H1 (cell line): Measurements from ENCODE around the gene FRMD3.
"Not testable (repeated sequence)": the region's sequence is repeated elsewhere in the genome, so short reads cannot be mapped to it uniquely, and the experiment has no call there.

ENCODE experiments used
- BACH1 ChIP-seq: IDR thresholded peaks from 2 replicates; pipeline ENCODE4 v1.6.1; 2012; ENCODE audit warnings: low read length, improper control_type of control experiment
- CBX5 ChIP-seq: fragments of 300-800, 300-1000 bp; sonication (generic); IDR thresholded peaks from 2 replicates; pipeline ENCODE4 v1.7.1; 2016; ENCODE audit warnings: antibody characterized with exemption, low read length, low read depth
- CTCF ChIP-seq, 3 experiments: IDR thresholded peaks; 1 replicate in 2 of 3; 2 replicates in 1 of 3; pipeline versions ENCODE4 v1.5.1 to v1.6.1; 2011; ENCODE audit warnings: low read length in 3 of 3, mild to moderate bottlenecking in 3 of 3, inconsistent platforms in 2 of 3, low read depth in 1 of 3, moderate library complexity in 1 of 3; ENCODE audit not compliant: insufficient read depth in 1 of 3; ENCODE audit errors: control extremely low read depth in 1 of 3
- EZH2 ChIP-seq: fragments of 200-600 bp; sonication (generic); IDR thresholded peaks from 2 replicates; pipeline ENCODE4 v1.7.1; 2012; ENCODE audit warnings: low read depth, mild to moderate bottlenecking, moderate library complexity, low read length, inconsistent platforms; ENCODE audit not compliant: severe bottlenecking
- HDAC2 ChIP-seq, 2 experiments: fragments of 300-600 bp in 1 of 2; sonication (generic) in 1 of 2; IDR thresholded peaks; 2 replicates each; pipeline ENCODE4 v1.6.1; 2011 to 2012; ENCODE audit warnings: low read depth in 2 of 2, low read length in 2 of 2, mild to moderate bottlenecking in 2 of 2, moderate library complexity in 2 of 2, borderline replicate concordance in 1 of 2, inconsistent platforms in 1 of 2
- MAFK ChIP-seq: IDR thresholded peaks from 2 replicates; pipeline ENCODE4 v1.6.1; 2012; ENCODE audit warnings: low read depth, mild to moderate bottlenecking, improper control_type of control experiment, low read length
- NANOG ChIP-seq: IDR thresholded peaks from 2 replicates; pipeline ENCODE4 v1.6.1; 2011; ENCODE audit warnings: low read length, low read depth, mild to moderate bottlenecking, inconsistent platforms; ENCODE audit not compliant: insufficient read depth, poor library complexity, severe bottlenecking
- POLR2A ChIP-seq, 2 experiments: IDR thresholded peaks; 1 replicate in 1 of 2; 2 replicates in 1 of 2; pipeline ENCODE4 v1.6.1; 2011; ENCODE audit warnings: low read depth in 2 of 2, low read length in 2 of 2, mild to moderate bottlenecking in 2 of 2; ENCODE audit errors: control extremely low read depth in 1 of 2
- POLR2AphosphoS5 ChIP-seq: IDR thresholded peaks from 2 replicates; pipeline ENCODE4 v1.6.1; 2011; ENCODE audit warnings: low read depth, low read length
- RBBP5 ChIP-seq: IDR thresholded peaks from 2 replicates; pipeline ENCODE4 v1.7.1; 2012; ENCODE audit warnings: low read depth, mild to moderate bottlenecking, inconsistent platforms, low read length, moderate library complexity, borderline replicate concordance
- TAF1 ChIP-seq: IDR thresholded peaks from 2 replicates; pipeline ENCODE4 v1.6.1; 2011; ENCODE audit warnings: mild to moderate bottlenecking, low read depth, low read length
- USF2 ChIP-seq: IDR thresholded peaks from 2 replicates; pipeline ENCODE4 v1.6.1; 2011; ENCODE audit warnings: low read length, improper control_type of control experiment

GRCh38 chr9:83517980-83518379 lies 20.2 kb downstream of the FRMD3 start:
- TF ChIP-seq POLR2A (IDR thresholded peaks at IDR 0.05; ENCODE audit: control extremely low read depth in 1 of 2, low read depth in 2 of 2, low read length in 2 of 2); CTCF (IDR thresholded peaks at IDR 0.05; ENCODE audit: control extremely low read depth in 1 of 3, insufficient read depth in 1 of 3, low read depth in 1 of 3, low read length in 3 of 3); HDAC2 (IDR thresholded peaks at IDR 0.05; ENCODE audit: borderline replicate concordance in 1 of 2, low read depth in 2 of 2, low read length in 2 of 2); NANOG; CBX5; TAF1; MAFK; USF2; RBBP5; POLR2AphosphoS5; BACH1; EZH2: not testable (repeated sequence)
